ENCODE data around the gene CEP55.

CEP55 gene

GRCh38 chr10:93567277-93568104 lies 71.1 kb downstream of the CEP55 start:
- no peak for DNase-seq

GRCh38 chr10:93568105-93568390 lies 71.6 kb downstream of the CEP55 start:
- DNase-seq, result no peak

- no peak for DNase-seq
Measured at GRCh38 chr10:93570383-93570782, 74.0 kb downstream of the CEP55 start.

GRCh38 chr10:93572606-93573005 lies 76.2 kb downstream of the CEP55 start:
- DNase-seq, result no peak

GRCh38 chr10:93573051-93573909 lies 76.9 kb downstream of the CEP55 start:
- DNase-seq, result no peak

- DNase-seq, result no peak
Measured at GRCh38 chr10:93573924-93574323, 77.5 kb downstream of the CEP55 start.

GRCh38 chr10:93576888-93577287 lies 80.5 kb downstream of the CEP55 start:
- no peak for DNase-seq

- no peak for DNase-seq
Measured at GRCh38 chr10:93577565-93577964, 81.2 kb downstream of the CEP55 start.
